ENCODE results near the gene ACOX3.

The ACOX3 gene

DNA sequence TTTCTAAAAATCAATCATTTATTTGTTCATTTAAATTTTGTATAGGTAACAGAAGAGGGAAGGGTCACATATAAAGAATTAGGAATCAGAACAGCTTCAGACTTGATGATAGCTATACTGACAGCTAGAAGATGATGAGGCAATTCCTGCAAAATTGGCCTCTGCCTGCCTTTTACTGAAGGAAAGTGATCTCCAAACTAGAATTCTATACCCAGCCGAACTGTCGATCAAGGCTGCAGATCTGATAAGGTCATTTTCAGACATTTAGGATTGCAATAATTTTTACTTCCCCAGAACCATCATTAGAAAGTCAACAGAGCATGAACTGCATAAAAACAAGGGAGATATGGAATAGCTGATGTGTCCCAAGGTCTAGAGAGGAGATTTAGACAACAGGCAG, 104.7 kb downstream of the ACOX3 start:
- DNase-seq (ENCODE audit: low read depth): no peak

DNA sequence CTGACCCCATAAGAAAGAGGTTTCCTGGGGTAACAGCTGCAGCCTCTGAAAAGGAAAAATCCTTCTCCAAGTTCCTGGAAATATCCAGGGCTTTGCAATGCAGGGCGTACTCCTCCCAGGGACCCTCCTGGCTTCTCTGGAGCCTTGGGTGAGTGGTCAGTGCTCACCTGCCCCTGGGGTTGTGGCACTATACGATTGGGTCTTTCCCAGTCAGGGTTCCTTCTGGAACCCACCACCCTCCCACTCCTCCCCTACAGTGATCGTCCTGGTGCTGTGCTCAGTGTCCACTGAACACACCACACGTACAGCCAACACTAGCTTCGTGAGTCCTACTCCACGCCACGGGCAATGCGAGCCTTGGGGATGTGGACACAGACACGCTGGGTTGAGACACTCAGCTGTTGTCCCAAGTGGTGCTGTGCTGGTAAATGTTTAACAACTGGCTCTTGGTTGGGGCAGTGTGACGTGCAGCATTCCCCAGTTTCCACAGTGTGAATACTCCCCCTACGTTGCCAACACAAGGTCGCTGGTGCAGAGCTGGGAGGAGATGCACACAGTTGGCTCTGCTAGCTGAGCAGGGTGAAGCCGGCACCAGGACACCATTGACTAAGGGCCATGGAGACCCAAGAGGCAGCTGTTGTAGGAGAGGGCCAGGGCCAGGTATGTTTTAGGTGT, 105.6 kb downstream of the ACOX3 start:
- no peak for DNase-seq (ENCODE audit: low read depth)

DNA sequence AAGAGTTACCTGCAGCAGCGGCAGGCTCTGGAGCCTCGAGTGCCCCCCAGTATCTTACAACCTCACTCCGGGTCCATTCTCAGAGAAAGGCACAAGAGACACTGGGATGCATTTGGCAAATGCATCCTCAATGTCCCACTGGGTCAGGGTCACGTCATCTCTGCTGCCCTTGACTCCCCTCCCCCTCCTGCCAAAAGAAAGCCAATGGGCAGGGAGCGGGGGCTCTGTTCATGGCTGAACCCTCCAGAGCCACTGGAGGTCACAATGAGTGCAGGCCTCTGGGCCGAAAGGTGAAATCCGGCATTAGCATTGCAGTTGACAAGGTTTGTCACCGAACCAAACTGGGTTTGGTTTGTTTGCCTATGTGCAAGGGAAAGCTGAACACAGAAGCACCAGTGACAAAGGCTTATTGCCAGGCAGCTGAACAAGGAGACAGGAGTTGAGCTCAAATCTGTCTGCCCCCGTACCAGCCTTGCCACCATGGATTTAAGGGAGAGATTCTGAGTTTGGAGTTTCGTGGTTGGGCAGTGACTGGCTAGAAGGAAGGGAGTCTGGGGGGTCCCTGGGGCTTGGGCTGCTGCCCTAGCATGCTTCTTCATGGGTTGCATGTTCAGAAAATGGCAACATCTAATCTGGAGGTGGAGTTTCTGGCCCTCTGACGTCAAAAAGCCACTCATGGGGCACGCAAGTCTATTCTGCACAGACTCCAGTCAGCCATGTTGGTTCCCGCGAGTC, 106.6 kb downstream of the ACOX3 start:
- no peak for DNase-seq (ENCODE audit: low read depth)

DNA sequence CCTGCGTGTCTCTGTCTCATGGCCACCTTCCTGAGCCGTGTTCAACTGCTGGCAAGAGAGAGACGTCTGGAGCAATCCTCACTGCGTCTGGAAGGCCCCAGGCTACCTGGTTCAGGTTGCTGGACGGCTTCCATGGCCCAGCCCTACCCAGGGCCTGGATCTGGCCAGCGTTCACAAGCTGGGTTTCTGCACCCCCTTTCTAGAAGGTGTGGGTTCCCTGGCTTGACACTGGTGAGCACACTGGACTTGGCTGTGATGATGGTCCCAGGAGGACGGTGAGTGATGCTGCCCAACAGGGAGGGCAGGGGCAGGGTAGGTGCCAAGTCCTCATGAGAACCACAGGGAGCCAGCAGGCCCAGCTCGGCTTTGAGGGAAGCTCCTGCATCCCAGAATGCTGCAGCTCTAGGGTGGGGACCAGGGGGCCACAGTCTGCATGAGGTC, 107.6 kb downstream of the ACOX3 start:
- DNase-seq (ENCODE audit: low read depth): no peak

DNA sequence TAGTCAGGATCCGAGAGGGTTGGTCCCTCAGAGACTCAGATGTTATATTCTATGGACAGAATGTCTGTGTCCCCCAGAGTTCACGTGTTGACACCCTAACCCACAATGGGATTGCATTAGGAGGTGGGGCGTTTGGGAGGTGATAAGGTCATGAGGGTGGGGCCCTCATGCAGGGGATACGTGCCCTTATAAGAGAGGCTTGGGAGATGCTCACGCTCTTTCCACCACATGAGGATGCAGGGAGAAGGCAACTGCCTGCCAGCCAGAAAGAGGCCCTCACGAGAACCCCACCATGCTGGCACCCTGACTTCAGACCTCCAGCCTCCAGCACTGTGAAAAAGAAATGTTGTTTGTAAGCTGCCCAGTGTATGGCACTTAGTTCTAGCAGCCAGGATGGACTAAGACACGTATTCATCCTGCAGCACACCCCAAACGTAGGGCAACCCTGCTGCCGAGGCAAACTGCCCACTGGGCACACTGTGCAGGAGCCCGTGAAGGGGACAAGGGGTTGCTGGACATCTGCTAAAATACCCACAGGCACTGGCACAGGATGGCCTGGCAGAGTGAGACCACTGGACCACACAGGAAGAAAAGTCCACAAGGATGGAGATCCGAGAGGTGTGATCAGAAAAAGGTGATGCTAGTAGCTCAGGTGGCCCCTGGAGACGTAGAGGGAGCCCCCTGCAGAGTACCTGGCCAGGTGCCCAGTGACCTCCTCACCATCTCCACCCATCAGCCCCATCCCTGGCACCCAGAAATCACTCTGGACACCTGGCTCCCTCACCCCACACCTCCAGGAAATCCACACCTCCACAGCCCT, 108.3 kb downstream of the ACOX3 start:
- DNase-seq (ENCODE audit: low read depth): no peak

DNA sequence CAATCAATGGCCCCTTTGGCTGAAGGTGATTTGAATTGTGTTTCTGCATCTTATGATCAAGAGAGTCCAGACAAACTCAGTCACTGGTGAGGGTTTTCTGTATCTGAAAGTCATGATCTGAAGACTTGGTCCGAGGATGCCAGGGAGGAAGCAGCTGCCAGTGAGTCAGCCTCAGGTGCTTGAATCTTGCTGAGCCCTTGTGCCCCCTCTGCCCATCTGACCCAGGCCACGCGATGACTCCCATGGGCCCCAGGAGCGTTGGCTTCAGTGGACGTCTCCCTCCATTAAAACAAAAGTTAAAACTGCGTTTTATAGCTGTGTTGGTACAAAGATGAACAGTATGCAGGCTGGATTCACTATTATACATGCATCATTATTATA, 109.0 kb downstream of the ACOX3 start:
- DNase-seq (ENCODE audit: low read depth): no peak

DNA sequence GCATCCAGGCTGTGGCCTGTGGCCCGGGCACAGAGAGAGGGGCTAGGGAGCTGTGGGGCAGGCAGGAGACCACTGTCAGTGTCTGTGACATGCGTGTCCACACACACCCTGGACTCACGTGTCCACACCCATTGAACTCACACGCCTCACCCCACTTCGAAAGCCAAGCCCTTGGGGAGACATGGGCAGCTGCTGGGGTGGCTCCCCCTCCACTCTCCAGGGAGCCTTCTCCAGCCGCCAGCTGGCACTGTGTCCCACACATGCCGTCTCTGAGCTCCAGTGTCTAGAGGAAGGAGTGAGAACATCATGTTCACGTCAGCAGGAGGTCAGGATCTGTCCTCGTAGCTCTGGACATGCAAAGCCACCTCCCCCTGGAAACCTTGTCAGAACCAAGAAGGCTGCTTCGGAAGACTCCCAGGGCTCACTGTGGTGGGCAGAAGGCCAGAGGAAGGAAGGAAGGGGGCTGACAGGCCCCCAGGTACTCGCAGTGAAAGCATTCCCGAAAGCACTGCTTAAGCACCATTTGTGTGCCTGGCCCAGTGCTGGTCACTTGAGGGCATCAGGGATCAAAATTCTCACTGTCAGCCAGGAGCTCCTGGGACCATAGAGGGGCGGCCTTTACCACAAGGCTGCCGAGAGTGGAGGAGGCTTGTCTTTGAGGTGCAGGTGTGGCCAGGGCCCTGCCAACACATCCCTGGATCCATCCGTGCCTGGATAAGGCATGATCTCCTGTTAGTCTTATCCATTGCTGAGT, 109.5 kb downstream of the ACOX3 start:
- no peak for DNase-seq (ENCODE audit: low read depth)

DNA sequence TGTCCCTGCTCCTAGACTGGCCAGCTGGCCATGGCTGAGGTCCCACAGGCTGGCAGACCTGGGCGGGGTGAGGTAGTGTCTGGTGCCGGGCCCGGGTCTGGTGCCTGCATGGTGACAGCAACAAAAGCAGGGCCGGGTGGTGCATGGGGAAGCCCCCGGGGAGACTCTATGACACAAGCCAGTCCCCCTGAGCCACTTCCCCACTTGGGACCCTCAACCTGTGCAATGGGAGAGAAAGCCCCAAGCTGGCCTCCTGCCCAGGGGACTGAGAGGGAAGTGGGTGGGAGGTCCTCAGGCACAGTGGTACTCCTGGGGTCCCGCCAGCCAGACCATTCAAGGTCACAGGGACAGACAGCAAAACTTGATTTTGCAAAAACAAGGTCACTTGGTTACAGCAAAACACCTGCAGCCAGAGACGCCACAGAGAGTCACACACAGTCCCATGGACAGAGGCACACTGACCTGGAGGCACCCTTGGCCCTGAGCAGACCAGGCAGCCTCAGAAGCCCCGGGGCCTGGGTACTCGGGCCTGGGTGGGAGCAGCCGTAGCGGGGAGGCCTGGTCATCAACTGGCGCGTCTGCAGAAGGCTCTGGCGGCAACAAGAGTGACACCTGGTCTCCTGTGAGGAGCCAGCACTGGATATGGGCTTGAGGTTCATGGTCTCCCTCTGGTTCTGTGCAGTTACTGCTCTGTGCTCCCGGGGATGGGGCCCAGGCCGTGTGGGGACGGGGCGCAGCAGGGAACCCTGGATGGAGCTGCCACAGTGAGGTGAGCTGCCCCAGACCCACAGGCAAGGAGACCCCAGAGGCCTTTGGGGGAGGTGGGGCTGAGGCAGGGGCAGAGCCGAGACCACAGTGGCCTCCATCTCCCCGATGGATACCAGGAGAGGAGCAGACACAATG, 110.4 kb downstream of the ACOX3 start:
- no peak for DNase-seq (ENCODE audit: low read depth)

DNA sequence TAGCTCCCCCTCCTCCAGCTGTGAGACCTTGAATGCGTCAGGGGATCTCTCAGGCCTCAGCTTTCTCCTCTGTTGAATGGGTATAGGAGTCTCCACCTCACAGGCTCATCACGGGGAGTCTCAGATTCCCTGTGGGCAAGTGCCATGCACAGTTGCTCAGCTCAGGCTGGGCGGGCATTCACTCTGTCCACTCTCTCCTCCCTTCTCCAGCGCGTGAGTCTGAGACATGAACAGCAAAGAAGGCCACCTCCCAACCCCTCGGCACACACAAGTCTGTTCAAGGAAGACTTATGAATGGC, 111.0 kb downstream of the ACOX3 start:
- DNase-seq (ENCODE audit: low read depth): no peak

DNA sequence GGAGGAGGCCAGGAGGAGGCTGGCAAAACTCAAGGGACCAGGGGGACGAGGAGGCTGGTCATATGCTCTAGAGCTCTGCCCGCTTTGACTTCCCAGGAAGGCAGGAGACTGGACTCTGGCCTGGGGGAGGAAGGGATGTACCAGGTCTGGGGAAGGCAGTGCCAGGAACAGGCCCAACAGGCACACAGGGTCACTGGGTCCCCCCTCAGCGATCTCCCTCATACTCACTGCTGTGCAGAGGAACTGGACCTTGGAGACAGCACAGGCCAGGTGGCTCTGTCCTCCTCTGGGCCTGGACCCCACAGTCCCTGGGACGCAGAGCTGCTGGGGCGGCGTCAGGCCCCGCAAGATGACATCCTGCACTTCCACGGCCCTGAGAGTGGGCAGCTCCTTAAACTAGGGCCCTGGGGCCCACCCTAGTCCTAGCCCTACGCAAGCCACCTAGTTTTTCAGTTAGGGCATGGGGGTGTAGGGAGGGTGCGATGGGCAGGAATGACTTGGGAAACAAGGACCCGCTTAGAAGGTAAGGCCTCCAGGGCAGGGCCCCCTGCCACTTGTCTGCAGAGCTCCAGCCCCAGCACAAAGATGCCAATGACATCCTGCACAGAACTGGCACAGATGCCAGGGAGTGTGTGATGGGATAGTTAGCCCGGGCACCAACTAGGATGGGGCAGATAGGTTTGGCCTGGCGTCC, 111.5 kb downstream of the ACOX3 start:
- no peak for DNase-seq (ENCODE audit: low read depth)

DNA sequence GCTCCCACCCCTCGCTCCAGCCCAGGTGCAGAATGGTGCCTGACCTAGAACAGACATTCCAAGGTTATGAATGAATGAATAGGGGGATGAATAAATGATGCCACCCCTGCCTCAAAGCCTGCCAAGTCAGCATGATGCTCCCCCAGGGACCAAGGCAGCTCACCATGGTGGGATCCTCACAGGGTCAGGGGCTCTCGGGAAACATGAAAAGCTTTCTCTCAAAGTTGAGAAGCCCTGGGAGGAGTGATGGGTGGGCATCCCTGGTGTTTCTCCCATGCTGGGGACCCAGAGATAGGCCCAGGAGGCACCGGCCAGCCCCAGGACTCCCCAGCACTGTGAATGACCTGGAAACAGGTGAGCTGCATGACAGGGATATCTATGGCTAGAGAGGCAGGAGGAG, 112.1 kb downstream of the ACOX3 start:
- DNase-seq (ENCODE audit: low read depth): no peak

DNA sequence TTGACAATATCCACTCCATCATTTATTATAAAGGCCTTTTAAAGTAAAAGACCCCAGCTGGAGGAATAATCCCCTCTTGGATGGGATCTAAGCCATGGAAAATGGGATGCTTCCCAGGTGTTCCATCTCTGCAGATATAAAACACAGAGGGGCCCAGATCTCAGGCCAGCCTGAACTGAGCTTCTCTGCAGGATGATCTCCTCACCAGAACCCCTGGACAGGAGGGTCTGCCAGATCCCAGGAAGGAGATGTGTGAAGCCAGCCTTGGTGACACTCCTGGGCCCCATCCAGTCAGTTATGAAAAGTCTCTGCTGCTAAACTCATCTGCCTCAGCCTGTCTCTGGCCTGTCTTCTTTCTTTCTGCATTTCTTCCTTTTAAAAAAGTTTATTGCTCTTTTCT, 114.3 kb downstream of the ACOX3 start:
- no peak for DNase-seq (ENCODE audit: low read depth)

DNA sequence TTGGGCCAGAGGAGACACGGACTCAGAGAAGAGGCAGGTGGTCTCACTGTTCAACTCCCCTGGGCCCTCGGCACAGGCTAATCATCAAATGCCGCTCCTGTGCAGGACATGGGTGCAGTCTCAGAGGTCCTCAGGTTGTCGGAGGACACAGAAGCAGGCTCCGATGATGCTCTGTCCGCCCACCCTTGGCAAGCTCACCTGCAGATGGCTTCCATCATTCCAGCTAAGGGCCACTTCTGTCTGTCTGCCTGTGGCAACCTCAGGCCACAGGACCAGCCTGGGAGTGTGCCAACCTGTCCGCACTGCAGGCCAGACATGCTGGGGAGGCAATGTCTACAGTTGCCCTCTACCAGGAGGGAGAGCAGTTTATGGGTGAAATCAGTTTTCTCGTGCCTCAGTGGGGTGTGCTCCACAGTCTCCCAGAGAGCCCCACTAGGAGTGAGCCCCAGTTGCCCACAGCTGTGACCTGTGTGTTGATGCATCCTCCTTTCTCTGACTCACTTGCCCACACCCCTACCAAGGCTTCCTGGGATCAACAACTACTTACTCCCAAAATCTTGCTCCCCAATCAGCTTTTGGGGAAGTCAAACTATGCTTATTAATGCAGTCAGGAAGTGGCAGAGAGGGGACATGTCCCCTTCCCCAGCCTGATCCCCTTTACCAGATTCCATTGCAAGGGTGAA, 115.1 kb downstream of the ACOX3 start:
- no peak for DNase-seq (ENCODE audit: low read depth)

DNA sequence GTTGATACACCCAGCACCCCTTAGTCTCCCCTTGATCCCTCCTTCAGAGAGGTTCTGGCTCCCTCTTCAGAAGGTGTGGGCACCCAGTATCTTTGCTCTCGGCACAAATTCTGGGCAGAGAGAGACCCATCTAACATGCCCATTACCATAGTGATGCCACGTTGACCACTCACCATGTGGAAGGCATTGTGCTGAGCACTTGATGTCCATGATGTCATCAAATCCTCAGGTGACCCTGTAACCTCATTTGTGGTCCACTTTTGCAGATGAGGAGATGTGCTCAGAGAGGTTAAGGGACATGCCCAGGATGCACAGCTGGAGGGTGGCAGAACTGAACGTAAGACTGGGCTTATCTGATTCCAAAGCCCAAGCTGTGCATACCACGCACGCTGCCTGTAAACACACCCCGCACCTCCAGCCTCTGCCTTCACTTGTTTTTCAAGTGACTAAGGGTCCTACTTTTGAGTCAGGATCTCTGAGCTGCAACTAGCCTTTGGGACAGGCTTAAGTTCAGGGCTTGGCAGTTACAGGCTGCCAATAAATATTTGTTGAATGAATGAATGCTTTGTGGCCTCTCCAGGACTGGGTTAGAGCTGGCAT, 115.8 kb downstream of the ACOX3 start:
- no peak for DNase-seq (ENCODE audit: low read depth)

DNA sequence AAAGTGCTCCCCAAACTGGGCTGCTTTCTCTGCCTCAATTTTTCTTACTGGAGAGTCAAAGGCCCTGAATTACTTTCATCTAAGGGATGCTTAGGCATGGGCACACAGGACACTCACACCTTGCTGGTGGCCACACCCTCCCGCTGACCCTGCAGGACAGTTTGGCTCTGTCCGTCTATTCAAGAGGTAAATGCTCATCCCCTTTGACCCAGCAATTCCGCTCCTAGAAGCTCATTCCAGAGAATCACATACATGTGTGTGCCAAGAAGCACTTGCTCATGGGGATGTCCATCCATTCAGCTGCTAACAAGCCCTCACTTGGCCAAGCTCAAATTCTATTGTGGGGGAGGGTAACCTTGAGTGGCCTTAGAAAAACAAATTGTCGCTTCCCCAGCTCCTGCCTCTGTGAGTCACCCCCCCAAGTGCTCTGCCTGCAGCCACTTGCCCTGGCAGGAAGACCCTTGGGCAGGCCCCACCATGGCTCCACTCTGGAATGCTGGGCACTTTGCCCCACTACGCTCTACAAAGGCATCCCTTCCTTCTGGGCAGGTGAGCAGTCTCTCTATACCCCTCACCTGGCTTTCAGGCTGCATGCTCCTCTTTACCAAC, 116.5 kb downstream of the ACOX3 start:
- DNase-seq (ENCODE audit: low read depth): no peak

DNA sequence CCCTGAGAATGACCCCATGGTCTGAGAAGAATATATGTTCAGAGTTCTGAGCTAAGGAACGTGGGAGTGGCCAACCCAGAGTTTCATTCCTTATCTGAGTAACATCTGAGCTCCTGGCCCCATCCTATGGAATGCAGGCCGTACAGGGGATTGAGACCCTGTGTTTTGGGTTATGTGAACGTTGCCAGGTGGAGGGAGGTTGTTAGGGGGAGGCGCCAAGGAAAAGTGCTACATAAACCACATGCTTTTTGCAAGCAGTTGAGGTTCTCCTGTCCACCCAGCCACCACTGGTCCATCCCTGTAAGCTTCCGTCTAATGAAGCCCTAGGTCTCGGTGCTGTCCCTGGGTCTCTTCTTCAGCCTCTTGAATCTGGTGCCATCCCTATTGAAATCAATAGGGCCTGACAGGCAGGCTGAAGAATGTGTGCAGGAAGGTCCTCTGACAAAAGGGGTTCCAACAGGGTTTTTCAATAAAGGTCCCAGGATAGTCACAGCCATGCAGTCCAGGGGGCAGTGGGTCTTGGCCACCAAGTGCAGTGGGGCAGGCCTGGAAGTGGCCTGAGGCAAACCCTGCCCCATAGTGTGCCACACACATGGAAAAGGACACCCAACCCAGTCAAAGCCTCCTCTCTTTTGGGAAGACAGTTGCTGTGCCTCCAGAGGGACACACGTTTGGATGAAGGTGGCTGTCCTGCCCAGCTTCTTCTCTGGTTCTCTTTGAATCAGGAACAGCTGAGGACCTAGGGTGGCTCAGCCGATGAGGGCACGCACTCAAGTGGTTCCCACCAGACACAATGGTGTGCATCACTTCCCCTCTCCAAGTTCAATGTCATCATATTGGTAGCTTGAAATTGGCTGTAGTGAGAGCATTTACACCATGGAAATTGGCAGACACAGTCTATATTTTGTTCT, 117.5 kb downstream of the ACOX3 start:
- no peak for DNase-seq (ENCODE audit: low read depth)

DNA sequence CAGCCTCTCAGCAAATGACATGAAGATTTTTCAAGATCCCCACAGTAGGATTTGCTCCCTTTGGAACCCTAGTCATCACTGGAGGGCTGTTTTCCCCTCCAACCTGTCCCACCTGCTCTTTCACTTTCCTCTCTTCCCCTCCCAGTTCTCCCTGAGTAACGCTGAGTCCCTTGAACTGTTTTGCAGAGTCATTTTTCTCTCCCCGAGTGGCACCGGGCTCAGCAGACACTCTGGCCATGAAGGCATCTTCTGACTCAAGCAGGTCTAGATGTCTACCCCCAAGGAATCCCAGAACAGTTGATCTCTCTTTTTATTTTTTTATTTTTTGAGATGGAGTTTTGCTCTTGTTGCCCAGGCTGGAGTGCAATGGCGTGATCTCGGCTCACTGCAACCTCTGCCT, 118.8 kb downstream of the ACOX3 start:
- no peak for DNase-seq (ENCODE audit: low read depth)

DNA sequence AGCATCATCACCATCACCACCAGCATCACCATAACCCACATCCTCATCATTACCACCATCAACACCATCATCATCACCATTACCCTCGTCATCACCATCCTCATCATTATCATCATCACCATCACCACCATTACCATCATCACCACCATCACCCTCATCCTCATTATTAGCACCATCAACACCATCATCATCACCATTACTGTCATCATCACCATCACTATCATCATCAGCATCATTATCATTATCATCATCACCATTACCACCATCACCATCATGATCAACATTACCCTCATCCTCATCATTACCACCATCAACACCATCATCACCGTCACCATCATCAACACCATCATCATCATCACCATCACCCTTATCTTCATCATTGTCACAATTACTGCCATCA, 119.3 kb downstream of the ACOX3 start:
- no peak for DNase-seq (ENCODE audit: low read depth)
